Neural crest cell (in vitro differentiated cells): ENCODE data around the gene LSM4. TPM values are rescaled to one million over a fixed set of nuclear protein-coding genes. Genes with fewer than 3 reads are reported as not detected.
A peak's percentile ranks its signal among the peaks of the same experiment; 100 is the strongest.

Experiments
- DNase-seq: peaks from one replicate; pipeline ENCODE4 v3.0.0; 2021; ENCODE audit warnings: low read depth, mixed read lengths, low spot score
- H3K27ac Mint-ChIP-seq: one replicate; pipeline ENCODE4 v1.8.0; 2021; ENCODE audit warnings: mild to moderate bottlenecking, mixed read lengths; ENCODE audit not compliant: unreplicated experiment
- H3K27me3 Mint-ChIP-seq: 2 replicates; pipeline ENCODE4 v1.8.0; 2021; ENCODE audit warnings: low read depth, mild to moderate bottlenecking, mixed read lengths
- H3K36me3 Mint-ChIP-seq: 2 replicates; pipeline ENCODE4 v1.8.0; 2021; ENCODE audit warnings: low read depth, mild to moderate bottlenecking, mixed read lengths
- H3K4me1 Mint-ChIP-seq: 2 replicates; pipeline ENCODE4 v1.8.0; 2021; ENCODE audit warnings: mixed read lengths
- H3K4me3 Mint-ChIP-seq: one replicate; pipeline ENCODE4 v1.8.0; 2021; ENCODE audit warnings: mild to moderate bottlenecking, mixed read lengths
- H3K9me3 Mint-ChIP-seq: 2 replicates; pipeline ENCODE4 v1.8.0; 2021; ENCODE audit warnings: mixed read lengths
- CTCF ChIP-seq: fragments of 200-600 bp; sonication (generic); conservative IDR thresholded peaks from 2 replicates; pipeline ENCODE4 v1.5.0; 2021; ENCODE audit warnings: antibody characterized with exemption, mild to moderate bottlenecking
- total RNA-seq: library from RNA; stranded (reverse); gene quantifications from 2 replicates; pipeline ENCODE4 v1.2.1, GENCODE V29; 2021

LSM4 gene
- total RNA-seq, 1 donor from 2014 or later, result 283 TPM

DNA sequence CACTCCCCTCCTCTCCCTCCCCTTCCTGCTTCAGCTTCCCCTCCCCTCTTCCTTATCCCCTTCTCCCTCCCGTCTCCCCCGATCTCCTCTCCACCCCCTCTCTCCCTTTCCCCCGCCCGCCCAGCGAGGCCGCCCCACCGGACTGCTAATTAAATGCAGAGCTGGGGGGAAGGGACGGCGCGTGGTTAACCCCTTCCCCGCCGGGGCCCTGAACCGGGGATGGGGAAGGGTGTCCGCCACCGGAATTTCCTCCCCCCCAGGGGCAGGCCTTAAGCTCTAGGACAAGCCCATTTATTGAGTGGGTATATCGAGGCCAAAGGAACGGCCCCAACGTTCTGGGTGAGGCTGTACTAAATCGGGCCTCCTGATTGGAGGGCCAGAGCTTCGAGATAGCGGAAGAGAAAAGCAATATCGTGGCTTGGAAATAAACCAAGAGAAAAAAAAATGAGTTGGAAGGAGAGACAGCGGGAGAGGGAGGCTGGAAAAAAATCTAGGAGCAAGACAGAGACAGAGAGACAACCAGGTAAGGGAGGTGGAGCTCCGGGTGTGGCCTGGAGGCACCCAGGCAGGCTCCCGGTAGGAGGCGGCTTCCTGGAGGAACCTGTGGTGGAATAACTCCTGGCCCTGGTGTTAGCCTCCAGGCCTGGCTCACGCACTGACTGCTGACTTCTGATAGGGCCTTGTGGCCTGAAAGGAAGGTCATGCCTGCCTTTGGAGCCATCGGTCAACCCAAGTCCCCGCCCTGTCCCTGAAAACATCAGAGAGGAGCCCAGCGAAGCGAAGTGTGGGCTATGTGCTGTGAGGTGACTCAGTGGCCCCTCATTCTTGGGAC lies 29.9 kb downstream of the LSM4 start:
- peak; percentile 64 for DNase-seq
- Mint-ChIP-seq H3K36me3 (no peaks in the 10 kb centered on the region), H3K27me3 (peaks cover 3% of the 10 kb centered on the region), H3K27ac (peak overlapping the region; percentile 13), H3K4me3 (peak overlapping the region; percentile 91), H3K9me3 (no peaks in the 10 kb centered on the region), H3K4me1 (peaks cover 29% of the 10 kb centered on the region)
- no peak for TF ChIP-seq CTCF

DNA sequence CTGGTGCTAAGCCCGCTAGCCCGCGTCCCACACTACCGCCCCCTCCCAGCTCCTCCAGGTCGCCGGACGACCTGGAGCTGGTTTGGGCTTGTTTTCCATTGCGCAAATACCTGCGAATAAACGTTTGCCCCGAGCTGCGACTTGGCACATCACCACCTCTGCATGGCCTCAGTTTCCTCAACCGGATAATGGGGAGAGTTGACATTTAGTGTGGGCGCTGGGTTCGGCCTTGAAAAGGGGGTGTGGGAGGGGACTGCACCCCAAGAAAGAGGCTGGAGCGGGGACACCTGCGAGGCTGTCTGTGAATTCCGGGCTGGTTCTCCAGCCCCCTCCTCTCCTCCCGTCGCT lies 30.4 kb downstream of the LSM4 start:
- DNase-seq, result peak; percentile 24
- Mint-ChIP-seq H3K9me3 (no peaks in the 10 kb centered on the region), H3K27ac (no peak overlapping the region), H3K36me3 (no peaks in the 10 kb centered on the region), H3K27me3 (peaks cover 3% of the 10 kb centered on the region), H3K4me1 (peaks cover 29% of the 10 kb centered on the region), H3K4me3 (peak overlapping the region; percentile 91)
- TF ChIP-seq CTCF, result no peak

DNA sequence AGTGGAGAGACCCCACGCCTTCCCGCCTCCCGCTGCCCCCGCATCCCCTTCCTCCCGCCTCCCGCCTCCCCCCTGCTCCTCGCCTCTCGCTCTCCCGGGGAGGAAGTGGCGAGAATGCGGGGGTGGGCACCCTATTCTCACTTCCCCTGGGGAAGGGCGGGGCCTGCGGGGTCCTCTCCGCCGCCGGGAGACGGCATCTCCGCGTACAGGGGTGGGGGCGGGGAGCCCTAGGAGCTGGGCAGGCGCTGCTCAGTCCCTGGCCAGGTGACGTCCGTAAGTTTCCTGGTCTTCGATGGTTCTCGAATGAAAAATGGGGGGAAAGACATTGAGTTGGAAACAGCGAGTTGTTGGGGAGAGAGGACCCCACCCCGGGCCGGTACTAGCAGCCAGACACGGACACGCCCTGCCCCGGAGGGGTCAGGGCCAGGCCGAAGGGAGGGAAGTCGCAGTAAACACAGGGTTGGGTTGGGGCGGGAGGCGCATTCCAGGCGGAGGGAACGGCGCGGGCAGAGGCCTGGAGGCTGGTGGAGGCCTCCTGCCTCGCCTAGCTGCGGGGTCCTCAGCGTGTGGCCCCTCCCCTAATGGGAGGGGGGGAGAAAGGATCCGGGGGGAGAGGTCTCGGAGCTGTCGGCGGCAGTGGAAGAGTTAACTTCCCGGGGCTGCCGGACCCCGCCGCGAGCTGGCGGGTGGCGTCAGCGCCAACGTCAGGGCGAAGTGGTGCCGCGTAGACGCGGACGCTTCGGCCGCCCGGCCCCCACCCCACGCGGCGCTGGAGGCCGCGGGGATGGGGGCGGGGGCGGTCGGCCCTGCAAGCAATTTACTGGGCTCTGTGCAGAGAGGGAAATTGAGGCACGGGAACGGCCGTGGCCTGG lies 31.1 kb downstream of the LSM4 start:
- H3K4me3 Mint-ChIP-seq, result peak overlapping the region; percentile 91

GRCh38 chr19:18291019-18291524 lies 31.8 kb downstream of the LSM4 start:
- Mint-ChIP-seq H3K27ac (no peak overlapping the region), H3K36me3 (no peaks in the 10 kb centered on the region), H3K9me3 (no peaks in the 10 kb centered on the region), H3K4me1 (peaks cover 32% of the 10 kb centered on the region), H3K4me3 (peak overlapping the region; percentile 83), H3K27me3 (peaks cover 3% of the 10 kb centered on the region)
- DNase-seq, result no peak
- TF ChIP-seq CTCF, result no peak

More for the DNA sequence above, 31.1 kb downstream of the LSM4 start:
- Mint-ChIP-seq H3K9me3 (no peaks in the 10 kb centered on the region), H3K4me1 (peaks cover 27% of the 10 kb centered on the region), H3K36me3 (no peaks in the 10 kb centered on the region), H3K27ac (peak overlapping the region; percentile 88), H3K27me3 (peaks cover 3% of the 10 kb centered on the region)
- DNase-seq, result peak; percentile 49
- no peak for TF ChIP-seq CTCF

- Mint-ChIP-seq H3K27ac (no peak overlapping the region), H3K27me3 (peaks cover 3% of the 10 kb centered on the region), H3K4me3 (peak overlapping the region; percentile 83), H3K9me3 (no peaks in the 10 kb centered on the region), H3K4me1 (peaks cover 32% of the 10 kb centered on the region), H3K36me3 (no peaks in the 10 kb centered on the region)
- no peak for TF ChIP-seq CTCF
- no peak for DNase-seq
These were observed 32.4 kb downstream of the LSM4 start for GRCh38 chr19:18290302-18291018.
